Upper lobe of left lung (tissue), 6 donors: ENCODE measurements around the gene FOXN3. TPM values are rescaled to one million over a fixed set of nuclear protein-coding genes. Genes with fewer than 3 reads are reported as not detected.

Experiments
- ATAC-seq, 2 donors: fragments of 200-7000 bp; cut with Tn5 transposase; one replicate each; pipeline ENCODE4 v1.9.1; 2022; ENCODE audit warnings: mild to moderate bottlenecking in 2 of 2, moderate library complexity in 2 of 2; ENCODE audit not compliant: low FRiP score in 2 of 2
- DNase-seq, 2 donors: peaks; one replicate each; pipeline ENCODE4 v3.0.0-alpha.2; 2019 to 2020
- H3K27ac ChIP-seq, 4 donors: fragments of 200-600 bp; sonication (generic); one replicate each; pipeline ENCODE4 v1.5.1; 2016 to 2019
- H3K27me3 ChIP-seq, 4 donors: fragments of 200-600 bp; sonication (generic); one replicate each; pipeline ENCODE4 v1.5.1; 2017 to 2019
- H3K36me3 ChIP-seq, 4 donors: fragments of 200-600 bp; sonication (generic); one replicate each; pipeline ENCODE4 v1.5.1; 2016 to 2019
- H3K4me1 ChIP-seq, 4 donors: fragments of 200-600 bp; sonication (generic); one replicate each; pipeline ENCODE4 v1.5.1; 2018 to 2019
- H3K4me3 ChIP-seq, 4 donors: fragments of 200-600 bp; sonication (generic); one replicate each; pipeline ENCODE4 v1.5.1; 2017 to 2019; ENCODE audit warnings: mild to moderate bottlenecking in 2 of 4, moderate library complexity in 1 of 4
- H3K9me3 ChIP-seq, 4 donors: fragments of 200-600 bp; sonication (generic); one replicate each; pipeline ENCODE4 v1.5.1; 2018 to 2019
- CTCF ChIP-seq, 6 experiments: fragments of 450-650 bp in 4 of 6; fragments of 200-600 bp in 2 of 6; sonication (generic) in 2 of 6; IDR thresholded peaks; one replicate each; pipeline ENCODE4 v1.5.1; 2016 to 2019; ENCODE audit warnings: antibody characterized with exemption in 6 of 6
- EP300 ChIP-seq, 4 donors: sonication (generic); formaldehyde crosslinking; IDR thresholded peaks; one replicate each; pipeline ENCODE4 v1.5.1; 2017; ENCODE audit warnings: antibody characterized with exemption in 4 of 4, control low read depth in 2 of 4
- POLR2A ChIP-seq, 4 donors: fragments of 450-650 bp; IDR thresholded peaks; one replicate each; pipeline ENCODE4 v1.5.1; 2016 to 2017; ENCODE audit warnings: antibody characterized with exemption in 4 of 4, mild to moderate bottlenecking in 2 of 4
- POLR2AphosphoS5 ChIP-seq, 2 donors: sonication (generic); formaldehyde crosslinking; IDR thresholded peaks; one replicate each; pipeline ENCODE4 v1.5.1; 2017; ENCODE audit warnings: antibody characterized with exemption in 2 of 2
- WGBS, 2 donors: methylation state at CpG; one replicate each; pipeline ENCODE4 v1.1.5; 2017 to 2018; 5-methylcytosine and 5-hydroxymethylcytosine counted together
- total RNA-seq, 6 donors: library from RNA; depleted of rRNA in 4 of 6; stranded (reverse); fragments of >200 nt in 4 of 6; gene quantifications; one replicate each; pipeline versions ENCODE4 v1.1.0 to v1.2.1, GENCODE V29; 2016 to 2021
- donor health status: DM: no; HTN: no; CAD: no; lungs with moderate emphysema.
- donor health status: DM: no; HTN: yes; CAD: no; lungs with severe emphysema.

The FOXN3 gene
- 100 to 1,000 TPM in 2 of 6 donors, 10 to 100 TPM in 4; 63.4 to 115 (median 77.2) TPM for total RNA-seq

- WGBS, 2 donors: 0 to 6% methylated on average over 22 to 24 of the region's 54 CpGs
These were observed at the start of gene FOXN3 for GRCh38 chr14:89417091-89417464. TSS of gene FOXN3 (minus strand) at chr14:89417233. CDS start at chr14:89412476, 4,757 bp downstream.

GRCh38 chr14:89466484-89466883, 49.5 kb upstream of the FOXN3 start:
- DNase-seq: peak in 1 of 2 donors; percentile 54
- Histone ChIP-seq H3K4me1 (peaks cover 0 to 5% (median 4%) of the 10 kb centered on the region in 4 donors), H3K27ac (no peak overlapping the region), H3K36me3 (no peaks in the 10 kb centered on the region), H3K4me3 (no peak overlapping the region), H3K9me3 (no peaks in the 10 kb centered on the region), H3K27me3 (no peaks in the 10 kb centered on the region)
- 70 to 72% methylated on average over 4 to 5 of the region's 5 CpGs for WGBS, 2 donors
- ATAC-seq: peak; percentile 46 to 53
- TF ChIP-seq POLR2A (IDR thresholded peaks at IDR 0.05): no peak
- no peak for TF ChIP-seq CTCF (IDR thresholded peaks at IDR 0.05)
- TF ChIP-seq EP300 (IDR thresholded peaks at IDR 0.05): no peak
- TF ChIP-seq POLR2AphosphoS5 (IDR thresholded peaks at IDR 0.05): no peak

More at GRCh38 chr14:89417091-89417464, at the start of gene FOXN3:
- Histone ChIP-seq H3K36me3 (no peaks in the 10 kb centered on the region), H3K9me3 (no peaks in the 10 kb centered on the region), H3K27me3 (no peaks in the 10 kb centered on the region), H3K4me3 (peak within 1 kb of the TSS; percentile 63 to 94 (median 91)), H3K27ac (peak within 1 kb of the TSS; percentile 95 to 97 (median 96)), H3K4me1 (peaks cover 23 to 37% (median 30%) of the 10 kb centered on the region in 4 donors)
- DNase-seq (peak; percentile 92 to 95), ATAC-seq (peak; percentile 84)
- TF ChIP-seq POLR2A (IDR thresholded peaks at IDR 0.05): peak in 2 of 4 donors; percentile 17 to 55
- peak in 1 of 2 donors; percentile 77 for TF ChIP-seq POLR2AphosphoS5 (IDR thresholded peaks at IDR 0.05)
- peak in 1 of 4 donors; percentile 11 for TF ChIP-seq EP300 (IDR thresholded peaks at IDR 0.05)
- peak in 1 of 6 experiments; percentile 36 for TF ChIP-seq CTCF (IDR thresholded peaks at IDR 0.05)

GRCh38 chr14:89465876-89466275, 48.8 kb upstream of the FOXN3 start:
- TF ChIP-seq EP300 (IDR thresholded peaks at IDR 0.05): no peak
- DNase-seq: no peak
- Histone ChIP-seq H3K4me3 (no peak overlapping the region), H3K36me3 (no peaks in the 10 kb centered on the region), H3K4me1 (peaks cover 0 to 5% (median 4%) of the 10 kb centered on the region in 4 donors), H3K27ac (no peak overlapping the region), H3K9me3 (no peaks in the 10 kb centered on the region), H3K27me3 (no peaks in the 10 kb centered on the region)
- 65 to 74% methylated on average over 5 of the region's 5 CpGs for WGBS, 2 donors
- ATAC-seq: no peak

- 94 to 100% methylated on average over 3 of the region's 3 CpGs for WGBS, 2 donors
- Histone ChIP-seq H3K27ac (no peak overlapping the region), H3K4me1 (peaks cover 0 to 12% (median 5%) of the 10 kb centered on the region in 4 donors), H3K27me3 (no peaks in the 10 kb centered on the region), H3K36me3 (no peaks in the 10 kb centered on the region), H3K9me3 (no peaks in the 10 kb centered on the region), H3K4me3 (no peak overlapping the region)
- ATAC-seq (no peak), DNase-seq (no peak)
- TF ChIP-seq EP300 (IDR thresholded peaks at IDR 0.05) (no peak), CTCF (IDR thresholded peaks at IDR 0.05) (no peak), POLR2A (IDR thresholded peaks at IDR 0.05) (no peak), POLR2AphosphoS5 (IDR thresholded peaks at IDR 0.05) (no peak)
These were observed 44.2 kb upstream of the FOXN3 start for GRCh38 chr14:89461256-89461655.

- Histone ChIP-seq H3K4me3 (no peak overlapping the region), H3K27ac (peak overlapping the region in 1 of 4 donors; percentile 24), H3K36me3 (no peaks in the 10 kb centered on the region), H3K27me3 (no peaks in the 10 kb centered on the region), H3K9me3 (no peaks in the 10 kb centered on the region), H3K4me1 (peaks cover 0 to 17% (median 6%) of the 10 kb centered on the region in 4 donors)
- ATAC-seq (no peak), DNase-seq (no peak)
- TF ChIP-seq EP300 (IDR thresholded peaks at IDR 0.05) (no peak), POLR2AphosphoS5 (IDR thresholded peaks at IDR 0.05) (no peak), CTCF (IDR thresholded peaks at IDR 0.05) (no peak), POLR2A (IDR thresholded peaks at IDR 0.05) (no peak)
- 57 to 74% methylated on average over 5 of the region's 5 CpGs for WGBS, 2 donors
These were observed 41.8 kb upstream of the FOXN3 start for GRCh38 chr14:89458713-89459420.
